Measurements from ENCODE around the gene EIF2B5.

DNA sequence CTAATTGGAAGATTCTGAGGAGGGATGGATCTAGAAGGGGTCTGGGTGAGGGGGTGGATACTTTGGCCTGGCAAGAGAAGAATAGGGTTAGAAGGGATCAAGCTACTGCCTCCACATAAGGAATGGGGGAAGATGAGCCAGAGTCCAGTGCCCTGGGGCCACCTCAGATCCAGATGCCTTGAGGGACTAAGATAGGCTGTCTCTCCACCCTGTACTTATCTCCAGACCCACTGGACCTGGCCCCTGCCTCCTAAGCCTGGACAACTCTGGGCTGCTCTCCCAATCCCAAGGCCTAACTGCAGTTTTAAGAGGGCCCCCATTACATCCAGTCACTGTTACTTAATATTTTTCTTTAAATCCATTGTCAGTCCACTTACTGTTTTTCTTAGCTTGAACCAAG lies 22.0 kb downstream of the EIF2B5 start:
- TF ChIP-seq CTCF (IDR thresholded peaks at IDR 0.05) (no peak), ZFX (IDR thresholded peaks at IDR 0.05; ENCODE audit: borderline replicate concordance) (no peak)
